Measurements from ENCODE around the gene ANO7. TPM values are rescaled to one million over a fixed set of nuclear protein-coding genes. Genes with fewer than 3 reads are reported as not detected.

ANO7 gene
- total RNA-seq, 1 experiment from 2014 or later: 5.2 TPM

DNA sequence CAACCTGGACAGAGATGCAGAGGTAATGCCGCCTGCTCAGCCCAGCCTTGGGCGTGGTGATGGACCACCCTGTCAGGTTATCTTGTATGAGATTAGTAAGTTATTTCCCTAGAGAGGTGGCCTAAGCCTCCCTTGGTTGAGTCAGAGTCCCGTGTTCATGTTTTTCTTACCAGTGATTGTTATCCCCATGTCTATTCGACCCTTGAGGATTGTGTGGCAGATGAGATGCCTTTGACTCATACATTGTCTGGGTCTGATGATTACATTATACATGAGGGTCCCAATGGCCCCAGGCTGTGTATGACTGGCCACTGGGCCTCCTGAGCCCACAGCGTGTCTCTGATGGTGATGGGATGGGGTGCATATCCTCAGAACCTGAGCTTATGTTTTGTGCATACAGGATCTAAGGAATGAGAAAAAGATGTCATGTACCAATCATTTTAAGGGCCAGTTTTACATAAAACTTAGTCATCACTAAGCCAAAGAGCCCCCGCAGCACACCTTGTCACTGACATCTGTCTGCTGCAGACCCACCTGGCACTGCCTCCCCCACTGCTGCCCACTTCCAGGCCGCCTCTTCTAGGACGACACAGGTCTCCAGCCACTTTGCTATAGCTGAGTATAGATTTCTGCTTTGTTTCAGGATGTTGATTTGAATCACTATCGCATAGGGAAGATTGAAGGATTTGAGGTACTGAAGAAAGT is 30.5 kb upstream of the ANO7 start:
- Mint-ChIP-seq H3K27ac (peak overlapping the region in 1 of 3 experiments; percentile 76; a peak in 1 of 7 replicates), H3K4me1 (peaks cover 6 to 9% of the 10 kb centered on the region in 2 experiments), H3K36me3 (ENCODE audit: insufficient read depth in 1 of 3, low read depth in 3 of 3) (peaks cover 0 to 39% (median 28%) of the 10 kb centered on the region in 3 experiments; a peak in 5 of 7 replicates), H3K27me3 (ENCODE audit: low read depth) (no peaks in the 10 kb centered on the region), H3K9me3 (no peaks in the 10 kb centered on the region), H3K4me3 (no peak overlapping the region)
- no peak overlapping the region for H2BK15ac ChIP-seq (ENCODE audit: low read depth, low read length)
- WGBS (ENCODE audit: extremely low coverage, insufficient read length, low lambda C conversion rate): no CpG with 5 or more reads among the region's 9 CpGs
- H4K91ac ChIP-seq (ENCODE audit: insufficient read length, low read depth, low read length): no peak overlapping the region
- no peak overlapping the region for H2BK20ac ChIP-seq (ENCODE audit: low read depth, low read length, poor library complexity, severe bottlenecking)
- H3K23ac ChIP-seq (ENCODE audit: insufficient read length, low read depth, low read length): no peak overlapping the region
- H3K18ac ChIP-seq (ENCODE audit: insufficient read length, low read depth, low read length): no peak overlapping the region
- H3K4me1 ChIP-seq (ENCODE audit: insufficient read depth, low read length): peaks cover 2% of the 10 kb centered on the region; the same call in 1 of the 2 replicates
- H3K4me2 ChIP-seq (ENCODE audit: insufficient read depth, insufficient read length, low read length): no peak overlapping the region
- no peaks in the 10 kb centered on the region for H3K27me3 ChIP-seq (ENCODE audit: insufficient read depth, low read length)
- H2BK120ac ChIP-seq (ENCODE audit: low read depth, low read length, poor library complexity, severe bottlenecking): no peak overlapping the region
- DNase-seq: no peak
- no peak overlapping the region for H3T11ph ChIP-seq (ENCODE audit: low read length)
- H2BK5ac ChIP-seq (ENCODE audit: insufficient read length, low read length): no peak overlapping the region
- no peaks in the 10 kb centered on the region for H4K20me1 ChIP-seq (ENCODE audit: control insufficient read depth, insufficient read depth, insufficient read length)
- H3K56ac ChIP-seq (ENCODE audit: insufficient read length, low read depth, low read length): no peak overlapping the region
- H4K8ac ChIP-seq (replicated peaks; ENCODE audit: insufficient read length, low read depth, low read length): no peak overlapping the region
- H3K9me3 ChIP-seq (ENCODE audit: control insufficient read depth, low read depth, low read length): no peaks in the 10 kb centered on the region
- H3K4ac ChIP-seq (ENCODE audit: low read depth, low read length): no peak overlapping the region
- H2AFZ ChIP-seq (ENCODE audit: low read length): no peak overlapping the region
- H3K27ac ChIP-seq (ENCODE audit: insufficient read length, low read depth, low read length): no peak overlapping the region
- H2AK5ac ChIP-seq (ENCODE audit: insufficient read length, low read length): no peak overlapping the region
- no peaks in the 10 kb centered on the region for H3K79me2 ChIP-seq (ENCODE audit: insufficient read depth, low read length)
- H3K14ac ChIP-seq (ENCODE audit: insufficient read depth, low read length): no peak overlapping the region
- no peak overlapping the region for H3K9ac ChIP-seq (ENCODE audit: extremely low read depth, insufficient read length, low read length)
- no peak overlapping the region for H4K5ac ChIP-seq (ENCODE audit: insufficient read length, low read depth, low read length)
- no peaks in the 10 kb centered on the region for H3K23me2 ChIP-seq (ENCODE audit: insufficient read length, low read depth, low read length, poor library complexity, severe bottlenecking)
- no peaks in the 10 kb centered on the region for H3K79me1 ChIP-seq (ENCODE audit: insufficient read depth, low read depth, low read length, poor library complexity, severe bottlenecking)
- TF ChIP-seq, protein P1, sequence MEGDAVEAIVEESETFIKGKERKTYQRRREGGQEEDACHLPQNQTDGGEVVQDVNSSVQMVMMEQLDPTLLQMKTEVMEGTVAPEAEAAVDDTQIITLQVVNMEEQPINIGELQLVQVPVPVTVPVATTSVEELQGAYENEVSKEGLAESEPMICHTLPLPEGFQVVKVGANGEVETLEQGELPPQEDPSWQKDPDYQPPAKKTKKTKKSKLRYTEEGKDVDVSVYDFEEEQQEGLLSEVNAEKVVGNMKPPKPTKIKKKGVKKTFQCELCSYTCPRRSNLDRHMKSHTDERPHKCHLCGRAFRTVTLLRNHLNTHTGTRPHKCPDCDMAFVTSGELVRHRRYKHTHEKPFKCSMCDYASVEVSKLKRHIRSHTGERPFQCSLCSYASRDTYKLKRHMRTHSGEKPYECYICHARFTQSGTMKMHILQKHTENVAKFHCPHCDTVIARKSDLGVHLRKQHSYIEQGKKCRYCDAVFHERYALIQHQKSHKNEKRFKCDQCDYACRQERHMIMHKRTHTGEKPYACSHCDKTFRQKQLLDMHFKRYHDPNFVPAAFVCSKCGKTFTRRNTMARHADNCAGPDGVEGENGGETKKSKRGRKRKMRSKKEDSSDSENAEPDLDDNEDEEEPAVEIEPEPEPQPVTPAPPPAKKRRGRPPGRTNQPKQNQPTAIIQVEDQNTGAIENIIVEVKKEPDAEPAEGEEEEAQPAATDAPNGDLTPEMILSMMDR (conservative IDR thresholded peaks at IDR 0.05): no peak
- H2BK12ac ChIP-seq (ENCODE audit: insufficient read length, low read depth, low read length): no peak overlapping the region
